HCT116 (cell line): ENCODE results near the gene ETS1.

Source experiments
- ATF3 ChIP-seq: IDR thresholded peaks from 2 replicates; pipeline ENCODE4 v1.6.1; 2012
- CTCF ChIP-seq, 3 experiments: fragments of 200-600 bp in 1 of 3; sonication (generic) in 1 of 3; IDR thresholded peaks in 2 of 3; conservative IDR thresholded peaks in 1 of 3; 2 replicates each; pipeline ENCODE4 v1.5.1; 2012 to 2017; ENCODE audit warnings: low read depth in 2 of 3, low read length in 2 of 3, antibody characterized with exemption in 1 of 3, borderline replicate concordance in 1 of 3, control low read depth in 1 of 3, mild to moderate bottlenecking in 1 of 3, mixed read lengths in 1 of 3, mixed run types in 1 of 3, moderate library complexity in 1 of 3; ENCODE audit not compliant: insufficient read depth in 1 of 3
- EGR1 ChIP-seq: IDR thresholded peaks from 2 replicates; pipeline ENCODE4 v1.6.1; 2012; ENCODE audit warnings: low read depth
- EZH2 ChIP-seq: fragments of 200-600 bp; sonication (generic); IDR thresholded peaks from 2 replicates; pipeline ENCODE4 v1.6.1; 2017; ENCODE audit warnings: antibody characterized with exemption, mixed run types
- EZH2phosphoT487 ChIP-seq: fragments of 200-600 bp; IDR thresholded peaks from 2 replicates; pipeline ENCODE4 v1.6.1; 2018; ENCODE audit warnings: antibody characterized with exemption, borderline replicate concordance
- MAX ChIP-seq: IDR thresholded peaks from 2 replicates; pipeline ENCODE4 v1.6.1; 2012
- POLR2A ChIP-seq: IDR thresholded peaks from 2 replicates; pipeline ENCODE4 v1.7.0; 2011; ENCODE audit warnings: borderline replicate concordance; ENCODE audit not compliant: insufficient read depth, insufficient read length; ENCODE audit errors: extremely low read depth
- POLR2AphosphoS5 ChIP-seq: IDR thresholded peaks from 2 replicates; pipeline ENCODE4 v1.6.1; 2011; ENCODE audit warnings: mild to moderate bottlenecking, low read depth, low read length, moderate library complexity
- SP1 ChIP-seq: IDR thresholded peaks from 2 replicates; pipeline ENCODE4 v1.6.1; 2012; ENCODE audit warnings: low read depth
- YY1 ChIP-seq: IDR thresholded peaks from 2 replicates; pipeline ENCODE4 v1.6.1; 2011; ENCODE audit warnings: low read length, low read depth, moderate library complexity, mild to moderate bottlenecking; ENCODE audit not compliant: insufficient replicate concordance; ENCODE audit errors: extremely low read depth

GRCh38 chr11:128422576-128423370 is 164.6 kb downstream of the ETS1 start:
- TF ChIP-seq CTCF (IDR thresholded peaks at IDR 0.05 in 2 of 3, conservative IDR thresholded peaks at IDR 0.05 in 1 of 3; ENCODE audit: borderline replicate concordance in 1 of 3, insufficient read depth in 1 of 3, low read depth in 2 of 3, low read length in 2 of 3) (no peak), SP1 (no peak), POLR2A (no peak), MAX (no peak), EZH2 (no peak), EZH2phosphoT487 (no peak), ATF3 (no peak), EGR1 (no peak), YY1 (no peak), POLR2AphosphoS5 (no peak)
